ENCODE results near the gene NAMPT. TPM values are rescaled to one million over a fixed set of nuclear protein-coding genes. Genes with fewer than 3 reads are reported as not detected.
"Not testable (repeated sequence)": the region's sequence is repeated elsewhere in the genome, so short reads cannot be mapped to it uniquely, and the experiment has no call there.

The NAMPT gene
- polyA plus RNA-seq, 1 donor from 2014 or later: 19.4 TPM

- peaks cover 0 to 5% (median 2%) of the 10 kb centered on the region in 3 donors for H3K9me3 Mint-ChIP-seq
- H3K36me3 Mint-ChIP-seq: no peaks in the 10 kb centered on the region
- no peaks in the 10 kb centered on the region for H3K27me3 Mint-ChIP-seq
- H3K27ac Mint-ChIP-seq: peak overlapping the region in 1 of 3 donors; percentile 11
- H3K4me3 Mint-ChIP-seq: peak overlapping the region in 1 of 4 donors; percentile 23
- peaks cover 6 to 9% (median 8%) of the 10 kb centered on the region in 3 donors for H3K4me1 Mint-ChIP-seq
Observed at GRCh38 chr7:106313456-106313901, 28.7 kb upstream of the NAMPT start.

GRCh38 chr7:106312906-106313305 lies 28.1 kb upstream of the NAMPT start:
- H3K27ac Mint-ChIP-seq: no peak overlapping the region
- no peak overlapping the region for H3K4me3 Mint-ChIP-seq
- no peaks in the 10 kb centered on the region for H3K36me3 Mint-ChIP-seq
- peaks cover 6 to 9% (median 8%) of the 10 kb centered on the region in 3 donors for H3K4me1 Mint-ChIP-seq
- peaks cover 0 to 5% (median 2%) of the 10 kb centered on the region in 3 donors for H3K9me3 Mint-ChIP-seq
- H3K27me3 Mint-ChIP-seq: no peaks in the 10 kb centered on the region

- H3K36me3 Mint-ChIP-seq: no peaks in the 10 kb centered on the region
- peaks cover 0 to 5% (median 2%) of the 10 kb centered on the region in 3 donors for H3K9me3 Mint-ChIP-seq
- peaks cover 6 to 9% (median 8%) of the 10 kb centered on the region in 3 donors for H3K4me1 Mint-ChIP-seq
- no peak overlapping the region for H3K4me3 Mint-ChIP-seq
- H3K27me3 Mint-ChIP-seq: no peaks in the 10 kb centered on the region
- no peak overlapping the region for H3K27ac Mint-ChIP-seq
Observed at GRCh38 chr7:106312099-106312871, 27.5 kb upstream of the NAMPT start.

- H3K9me3 Mint-ChIP-seq: no peaks in the 10 kb centered on the region
- peaks cover 12% of the 10 kb centered on the region for H3K27me3 Mint-ChIP-seq
- H3K4me3 Mint-ChIP-seq: no peak overlapping the region
- no peak overlapping the region for H3K27ac Mint-ChIP-seq
- H3K36me3 Mint-ChIP-seq: no peaks in the 10 kb centered on the region
- peaks cover 6 to 9% (median 8%) of the 10 kb centered on the region in 3 donors for H3K4me1 Mint-ChIP-seq
Observed at GRCh38 chr7:106309362-106309761, 24.6 kb upstream of the NAMPT start.

GRCh38 chr7:106306256-106306655 lies 21.5 kb upstream of the NAMPT start:
- Mint-ChIP-seq H3K9me3 (peaks cover 4 to 12% (median 10%) of the 10 kb centered on the region in 3 donors), H3K36me3 (no peaks in the 10 kb centered on the region), H3K4me3 (no peak overlapping the region), H3K27ac (no peak overlapping the region), H3K4me1 (no peaks in the 10 kb centered on the region), H3K27me3 (peaks cover 22% of the 10 kb centered on the region)

- H3K4me1 Mint-ChIP-seq: no peaks in the 10 kb centered on the region
- H3K4me3 Mint-ChIP-seq: no peak overlapping the region
- no peak overlapping the region for H3K27ac Mint-ChIP-seq
- H3K27me3 Mint-ChIP-seq: peaks cover 22% of the 10 kb centered on the region
- peaks cover 9 to 16% (median 13%) of the 10 kb centered on the region in 3 donors for H3K9me3 Mint-ChIP-seq
- H3K36me3 Mint-ChIP-seq: no peaks in the 10 kb centered on the region
Observed at GRCh38 chr7:106305732-106306131, 20.9 kb upstream of the NAMPT start.

GRCh38 chr7:106304568-106304967 lies 19.8 kb upstream of the NAMPT start:
- H3K9me3 Mint-ChIP-seq: peaks cover 9 to 16% (median 13%) of the 10 kb centered on the region in 3 donors
- H3K36me3 Mint-ChIP-seq: no peaks in the 10 kb centered on the region
- H3K4me1 Mint-ChIP-seq: no peaks in the 10 kb centered on the region
- H3K27ac Mint-ChIP-seq: no peak overlapping the region
- H3K27me3 Mint-ChIP-seq: peaks cover 22% of the 10 kb centered on the region
- no peak overlapping the region for H3K4me3 Mint-ChIP-seq

- peaks cover 9 to 16% (median 15%) of the 10 kb centered on the region in 3 donors for H3K9me3 Mint-ChIP-seq
- H3K27ac Mint-ChIP-seq, H3K27me3 Mint-ChIP-seq, H3K4me1 Mint-ChIP-seq, H3K4me3 Mint-ChIP-seq, H3K36me3 Mint-ChIP-seq: not testable (repeated sequence)
Observed at GRCh38 chr7:106298631-106299030, 13.8 kb upstream of the NAMPT start.

GRCh38 chr7:106298155-106298554 lies 13.4 kb upstream of the NAMPT start:
- H3K36me3 Mint-ChIP-seq, H3K4me3 Mint-ChIP-seq, H3K4me1 Mint-ChIP-seq, H3K27me3 Mint-ChIP-seq, H3K27ac Mint-ChIP-seq: not testable (repeated sequence)
- peaks cover 9 to 15% (median 14%) of the 10 kb centered on the region in 3 donors for H3K9me3 Mint-ChIP-seq

GRCh38 chr7:106294334-106294733 lies 9.6 kb upstream of the NAMPT start:
- H3K27me3 Mint-ChIP-seq: no peaks in the 10 kb centered on the region
- H3K27ac Mint-ChIP-seq: no peak overlapping the region
- H3K9me3 Mint-ChIP-seq: peaks cover 0 to 2% (median 0%) of the 10 kb centered on the region in 3 donors
- no peaks in the 10 kb centered on the region for H3K4me1 Mint-ChIP-seq
- no peaks in the 10 kb centered on the region for H3K36me3 Mint-ChIP-seq
- H3K4me3 Mint-ChIP-seq: no peak overlapping the region

GRCh38 chr7:106291247-106291646 lies 6.5 kb upstream of the NAMPT start:
- Mint-ChIP-seq H3K4me1 (peaks cover under 1 to 1% (median under 1%) of the 10 kb centered on the region in 3 donors), H3K9me3 (peaks cover 0 to under 1% (median under 1%) of the 10 kb centered on the region in 3 donors), H3K36me3 (no peaks in the 10 kb centered on the region), H3K27ac (peak overlapping the region in 1 of 3 donors; percentile 36), H3K4me3 (no peak overlapping the region), H3K27me3 (no peaks in the 10 kb centered on the region)

- Mint-ChIP-seq H3K4me1 (peaks cover 5 to 6% (median 6%) of the 10 kb centered on the region in 3 donors), H3K27me3 (no peaks in the 10 kb centered on the region), H3K27ac (peak overlapping the region in 1 of 3 donors; percentile 17), H3K4me3 (no peak overlapping the region), H3K36me3 (no peaks in the 10 kb centered on the region), H3K9me3 (peaks cover 0 to 2% (median 1%) of the 10 kb centered on the region in 3 donors)
Observed at GRCh38 chr7:106290319-106290718, 5.5 kb upstream of the NAMPT start.

GRCh38 chr7:106289848-106290247 lies 5.1 kb upstream of the NAMPT start:
- Mint-ChIP-seq H3K36me3 (no peaks in the 10 kb centered on the region), H3K27me3 (no peaks in the 10 kb centered on the region), H3K4me1 (peaks cover 5 to 6% (median 6%) of the 10 kb centered on the region in 3 donors), H3K9me3 (peaks cover 0 to 2% (median 2%) of the 10 kb centered on the region in 3 donors), H3K27ac (peak overlapping the region in 1 of 3 donors; percentile 17), H3K4me3 (no peak overlapping the region)

- H3K4me1 Mint-ChIP-seq: peaks cover 9 to 14% (median 13%) of the 10 kb centered on the region in 3 donors
- H3K36me3 Mint-ChIP-seq: no peaks in the 10 kb centered on the region
- no peaks in the 10 kb centered on the region for H3K27me3 Mint-ChIP-seq
- peaks cover 0 to 2% (median 2%) of the 10 kb centered on the region in 3 donors for H3K9me3 Mint-ChIP-seq
- H3K4me3 Mint-ChIP-seq: peak overlapping the region in 1 of 4 donors; percentile 41
- H3K27ac Mint-ChIP-seq: no peak overlapping the region
Observed at GRCh38 chr7:106288263-106288662, 3.5 kb upstream of the NAMPT start.

- H3K9me3 Mint-ChIP-seq: peaks cover 0 to 2% (median 2%) of the 10 kb centered on the region in 3 donors
- peak overlapping the region in 1 of 4 donors; percentile 41 for H3K4me3 Mint-ChIP-seq
- H3K4me1 Mint-ChIP-seq: peaks cover 9 to 14% (median 14%) of the 10 kb centered on the region in 3 donors
- no peaks in the 10 kb centered on the region for H3K27me3 Mint-ChIP-seq
- H3K27ac Mint-ChIP-seq: no peak overlapping the region
- no peaks in the 10 kb centered on the region for H3K36me3 Mint-ChIP-seq
Observed at GRCh38 chr7:106287786-106288185, 3.0 kb upstream of the NAMPT start.
